ENCODE results near the gene VPS25. TPM values are rescaled to one million over a fixed set of nuclear protein-coding genes. Genes with fewer than 3 reads are reported as not detected.
A peak's percentile ranks its signal among the peaks of the same experiment; 100 is the strongest.

VPS25 gene
- total RNA-seq, 4 donors from 2014 or later = 38.5 to 71.2 (median 56.3) TPM

- Histone ChIP-seq H3K27ac (peak within 1 kb of the TSS in 2 of 3 donors; percentile 45 to 55), H3K4me1 (peaks cover 8 to 16% of the 10 kb centered on the region in 2 donors), H3K4me3 (replicated peaks in 1 of 3) (peak within 1 kb of the TSS; percentile 51 to 90 (median 70)), H3K9me3 (no peaks in the 10 kb centered on the region), H3K27me3 (no peaks in the 10 kb centered on the region), H3K36me3 (no peaks in the 10 kb centered on the region)
- WGBS, 2 donors = 22 to 27% methylated on average over 49 to 62 of the region's 66 CpGs
- peak; percentile 77 to 84 for DNase-seq
- intact Hi-C loops (cut with DNase I) = no loop called here
- TF ChIP-seq, protein P1, sequence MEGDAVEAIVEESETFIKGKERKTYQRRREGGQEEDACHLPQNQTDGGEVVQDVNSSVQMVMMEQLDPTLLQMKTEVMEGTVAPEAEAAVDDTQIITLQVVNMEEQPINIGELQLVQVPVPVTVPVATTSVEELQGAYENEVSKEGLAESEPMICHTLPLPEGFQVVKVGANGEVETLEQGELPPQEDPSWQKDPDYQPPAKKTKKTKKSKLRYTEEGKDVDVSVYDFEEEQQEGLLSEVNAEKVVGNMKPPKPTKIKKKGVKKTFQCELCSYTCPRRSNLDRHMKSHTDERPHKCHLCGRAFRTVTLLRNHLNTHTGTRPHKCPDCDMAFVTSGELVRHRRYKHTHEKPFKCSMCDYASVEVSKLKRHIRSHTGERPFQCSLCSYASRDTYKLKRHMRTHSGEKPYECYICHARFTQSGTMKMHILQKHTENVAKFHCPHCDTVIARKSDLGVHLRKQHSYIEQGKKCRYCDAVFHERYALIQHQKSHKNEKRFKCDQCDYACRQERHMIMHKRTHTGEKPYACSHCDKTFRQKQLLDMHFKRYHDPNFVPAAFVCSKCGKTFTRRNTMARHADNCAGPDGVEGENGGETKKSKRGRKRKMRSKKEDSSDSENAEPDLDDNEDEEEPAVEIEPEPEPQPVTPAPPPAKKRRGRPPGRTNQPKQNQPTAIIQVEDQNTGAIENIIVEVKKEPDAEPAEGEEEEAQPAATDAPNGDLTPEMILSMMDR (IDR thresholded peaks at IDR 0.05) = no peak
- TF ChIP-seq POLR2A (IDR thresholded peaks at IDR 0.05) = peak in 1 of 2 donors; percentile 35
These were observed 25.4 kb downstream of the VPS25 start, which contains the start of the genes CNTD1 and COA3 for GRCh38 chr17:42798383-42799380. CNTD1 (plus strand) TSS chr17:42798861; CDS start chr17:42799068, 207 bp downstream. COA3 (minus strand) TSS chr17:42798704; CDS start chr17:42798681, 23 bp downstream.

- Histone ChIP-seq H3K36me3 (no peaks in the 10 kb centered on the region), H3K4me3 (replicated peaks in 1 of 3) (no peak overlapping the region), H3K4me1 (peaks cover 0 to 6% of the 10 kb centered on the region in 2 donors), H3K27ac (no peak overlapping the region), H3K27me3 (no peaks in the 10 kb centered on the region), H3K9me3 (no peaks in the 10 kb centered on the region)
- TF ChIP-seq, protein P1 (IDR thresholded peaks at IDR 0.05) = no peak
- TF ChIP-seq POLR2A (IDR thresholded peaks at IDR 0.05) = no peak
- DNase-seq = no peak
- WGBS, 2 donors = 33 to 37% methylated on average over 2 of the region's 2 CpGs
- intact Hi-C loops (cut with DNase I) = no loop called here
These were observed 30.0 kb downstream of the VPS25 start for GRCh38 chr17:42803074-42803883.

GRCh38 chr17:42804918-42805367, 31.7 kb downstream of the VPS25 start:
- WGBS, 2 donors = 94 to 97% methylated on average over 1 of the region's 1 CpG

GRCh38 chr17:42806249-42806648, 33.0 kb downstream of the VPS25 start:
- intact Hi-C loops (cut with DNase I) = no loop called here
- Histone ChIP-seq H3K4me3 (replicated peaks in 1 of 3) (no peak overlapping the region), H3K36me3 (peaks cover 11 to 14% of the 10 kb centered on the region in 2 donors), H3K27ac (no peak overlapping the region), H3K4me1 (no peaks in the 10 kb centered on the region), H3K27me3 (no peaks in the 10 kb centered on the region), H3K9me3 (no peaks in the 10 kb centered on the region)
- TF ChIP-seq POLR2A (IDR thresholded peaks at IDR 0.05) = no peak
- TF ChIP-seq, protein P1 (IDR thresholded peaks at IDR 0.05) = no peak
- WGBS, 2 donors = 92 to 93% methylated on average over 1 of the region's 1 CpG
- DNase-seq = no peak

More at GRCh38 chr17:42804918-42805367, 31.7 kb downstream of the VPS25 start:
- intact Hi-C loops (cut with DNase I) = no loop called here
- Histone ChIP-seq H3K9me3 (no peaks in the 10 kb centered on the region), H3K27ac (no peak overlapping the region), H3K36me3 (peaks cover 0 to 3% of the 10 kb centered on the region in 2 donors), H3K4me3 (replicated peaks in 1 of 3) (no peak overlapping the region), H3K4me1 (no peaks in the 10 kb centered on the region), H3K27me3 (no peaks in the 10 kb centered on the region)
- no peak for DNase-seq
- TF ChIP-seq, protein P1 (IDR thresholded peaks at IDR 0.05) = no peak
- no peak for TF ChIP-seq POLR2A (IDR thresholded peaks at IDR 0.05)

All from thyroid gland (tissue), 4 donors.